ENCODE results near the gene SPSB4.

DNA sequence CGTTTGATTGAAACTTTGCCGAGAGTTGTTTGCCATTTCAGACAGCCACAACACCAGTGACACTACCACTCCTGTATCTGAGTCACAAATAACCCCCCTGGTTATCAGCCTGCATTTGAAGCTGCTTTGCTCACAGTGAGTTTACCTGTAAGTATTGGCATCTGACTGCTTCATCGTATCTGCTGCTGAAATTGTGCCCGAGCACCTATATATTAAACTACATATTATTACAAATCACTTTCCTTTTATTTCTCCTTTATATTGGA is 39.2 kb upstream of the SPSB4 start:
- TF ChIP-seq, protein P1, sequence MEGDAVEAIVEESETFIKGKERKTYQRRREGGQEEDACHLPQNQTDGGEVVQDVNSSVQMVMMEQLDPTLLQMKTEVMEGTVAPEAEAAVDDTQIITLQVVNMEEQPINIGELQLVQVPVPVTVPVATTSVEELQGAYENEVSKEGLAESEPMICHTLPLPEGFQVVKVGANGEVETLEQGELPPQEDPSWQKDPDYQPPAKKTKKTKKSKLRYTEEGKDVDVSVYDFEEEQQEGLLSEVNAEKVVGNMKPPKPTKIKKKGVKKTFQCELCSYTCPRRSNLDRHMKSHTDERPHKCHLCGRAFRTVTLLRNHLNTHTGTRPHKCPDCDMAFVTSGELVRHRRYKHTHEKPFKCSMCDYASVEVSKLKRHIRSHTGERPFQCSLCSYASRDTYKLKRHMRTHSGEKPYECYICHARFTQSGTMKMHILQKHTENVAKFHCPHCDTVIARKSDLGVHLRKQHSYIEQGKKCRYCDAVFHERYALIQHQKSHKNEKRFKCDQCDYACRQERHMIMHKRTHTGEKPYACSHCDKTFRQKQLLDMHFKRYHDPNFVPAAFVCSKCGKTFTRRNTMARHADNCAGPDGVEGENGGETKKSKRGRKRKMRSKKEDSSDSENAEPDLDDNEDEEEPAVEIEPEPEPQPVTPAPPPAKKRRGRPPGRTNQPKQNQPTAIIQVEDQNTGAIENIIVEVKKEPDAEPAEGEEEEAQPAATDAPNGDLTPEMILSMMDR (IDR thresholded peaks at IDR 0.05), result no peak
- no peak for TF ChIP-seq POLR2A (IDR thresholded peaks at IDR 0.05)

Measured in uterus (tissue), 2 donors.